ENCODE data around the gene MORN1.

MORN1 gene

GRCh38 chr1:2301607-2302291 is 89.6 kb downstream of the MORN1 start:
- Histone ChIP-seq H3K27me3 (replicated peaks; ENCODE audit: insufficient read depth, low read length) (no peaks in the 10 kb centered on the region), H3K27ac (ENCODE audit: low read length) (peak overlapping the region; percentile 100), H3K9me2 (replicated peaks; ENCODE audit: insufficient read depth, low read length) (no peaks in the 10 kb centered on the region), H3K9me3 (replicated peaks; ENCODE audit: insufficient read depth, low read length) (no peaks in the 10 kb centered on the region), H3K4me1 (ENCODE audit: low read length) (peaks cover 24% of the 10 kb centered on the region), H3K9ac (ENCODE audit: low read length) (peak overlapping the region; percentile 98), H3K36me3 (replicated peaks; ENCODE audit: insufficient read depth, low read length) (no peaks in the 10 kb centered on the region), H3K4me3 (ENCODE audit: low read length) (0 out of 2 replicates have a peak overlapping the region, but pooled peaks have one; percentile 68), H3K4me2 (ENCODE audit: low read depth, low read length) (peak overlapping the region; percentile 100), H3K79me2 (ENCODE audit: low read length) (peaks cover 39% of the 10 kb centered on the region), H3F3A (ENCODE audit: insufficient read depth, low read length) (peaks cover 23% of the 10 kb centered on the region), H2AFZ (ENCODE audit: low read length) (peak overlapping the region; percentile 26; the same call in 1 of the 2 replicates), H4K20me1 (ENCODE audit: insufficient read depth, low read length) (no peaks in the 10 kb centered on the region)
- DNase-seq: no peak
- TF ChIP-seq EZH2phosphoT487 (IDR thresholded peaks at IDR 0.05; ENCODE audit: low read length): no peak
- no peak for TF ChIP-seq CTCF (IDR thresholded peaks at IDR 0.05; ENCODE audit: low read length)

- H3F3A ChIP-seq (ENCODE audit: insufficient read depth, low read length): peaks cover 23% of the 10 kb centered on the region
- TF ChIP-seq EZH2phosphoT487 (IDR thresholded peaks at IDR 0.05; ENCODE audit: low read length) (no peak), CTCF (IDR thresholded peaks at IDR 0.05; ENCODE audit: low read length) (no peak), EZH2 (optimal IDR thresholded peaks at IDR 0.05; ENCODE audit: low read depth, low read length) (no peak)
- peak overlapping the region; percentile 68 for H3K4me3 ChIP-seq (ENCODE audit: low read length)
- H3K4me1 ChIP-seq (ENCODE audit: low read length): peaks cover 24% of the 10 kb centered on the region
- H3K79me2 ChIP-seq (ENCODE audit: low read length): peaks cover 45% of the 10 kb centered on the region
- H3K4me2 ChIP-seq (ENCODE audit: low read depth, low read length): peak overlapping the region; percentile 100
- peak overlapping the region; percentile 26 for H2AFZ ChIP-seq (ENCODE audit: low read length)
- no peaks in the 10 kb centered on the region for H3K9me2 ChIP-seq (replicated peaks; ENCODE audit: insufficient read depth, low read length)
- peak; percentile 88 for DNase-seq
- no peaks in the 10 kb centered on the region for H3K9me3 ChIP-seq (replicated peaks; ENCODE audit: insufficient read depth, low read length)
- H4K20me1 ChIP-seq (ENCODE audit: insufficient read depth, low read length): no peaks in the 10 kb centered on the region
- no peaks in the 10 kb centered on the region for H3K27me3 ChIP-seq (replicated peaks; ENCODE audit: insufficient read depth, low read length)
- H3K9ac ChIP-seq (ENCODE audit: low read length): peak overlapping the region; percentile 98
- no peaks in the 10 kb centered on the region for H3K36me3 ChIP-seq (replicated peaks; ENCODE audit: insufficient read depth, low read length)
- H3K27ac ChIP-seq (ENCODE audit: low read length): peak overlapping the region; percentile 100
Observed at GRCh38 chr1:2300851-2301606, 90.3 kb downstream of the MORN1 start.

GRCh38 chr1:2300004-2300771 is 91.2 kb downstream of the MORN1 start:
- peak overlapping the region; percentile 98 for H3K9ac ChIP-seq (ENCODE audit: low read length)
- H3K36me3 ChIP-seq (replicated peaks; ENCODE audit: insufficient read depth, low read length): no peaks in the 10 kb centered on the region
- H4K20me1 ChIP-seq (ENCODE audit: insufficient read depth, low read length): no peaks in the 10 kb centered on the region
- H3F3A ChIP-seq (ENCODE audit: insufficient read depth, low read length): peaks cover 23% of the 10 kb centered on the region
- H3K9me3 ChIP-seq (replicated peaks; ENCODE audit: insufficient read depth, low read length): no peaks in the 10 kb centered on the region
- peak overlapping the region; percentile 9; the same call in 1 of the 2 replicates for H2AFZ ChIP-seq (ENCODE audit: low read length)
- H3K4me2 ChIP-seq (ENCODE audit: low read depth, low read length): peak overlapping the region; percentile 100
- H3K4me1 ChIP-seq (ENCODE audit: low read length): peaks cover 24% of the 10 kb centered on the region
- no peaks in the 10 kb centered on the region for H3K27me3 ChIP-seq (replicated peaks; ENCODE audit: insufficient read depth, low read length)
- no peaks in the 10 kb centered on the region for H3K9me2 ChIP-seq (replicated peaks; ENCODE audit: insufficient read depth, low read length)
- peaks cover 45% of the 10 kb centered on the region for H3K79me2 ChIP-seq (ENCODE audit: low read length)
- no peak for TF ChIP-seq EZH2phosphoT487 (IDR thresholded peaks at IDR 0.05; ENCODE audit: low read length)
- TF ChIP-seq CTCF (IDR thresholded peaks at IDR 0.05; ENCODE audit: low read length): no peak
- TF ChIP-seq EZH2 (optimal IDR thresholded peaks at IDR 0.05; ENCODE audit: low read depth, low read length): no peak
- peak overlapping the region; percentile 100 for H3K27ac ChIP-seq (ENCODE audit: low read length)
- DNase-seq: peak; percentile 84
- H3K4me3 ChIP-seq (ENCODE audit: low read length): peak overlapping the region; percentile 68

Measured in MM.1S (cell line).